ENCODE results near the gene ADGRB3.

Gene ADGRB3

GRCh38 chr6:69314531-69314930 lies 679.4 kb downstream of the ADGRB3 start:
- no peak for DNase-seq (ENCODE audit: low read depth, low spot score)

- DNase-seq (ENCODE audit: low read depth, low spot score): no peak
These were observed 696.8 kb downstream of the ADGRB3 start for GRCh38 chr6:69331886-69332285.

GRCh38 chr6:69337311-69337710 lies 702.2 kb downstream of the ADGRB3 start:
- no peak for DNase-seq (ENCODE audit: low read depth, low spot score)

- DNase-seq (ENCODE audit: low read depth, low spot score): no peak
These were observed 703.5 kb downstream of the ADGRB3 start for GRCh38 chr6:69338431-69339162.

GRCh38 chr6:69339163-69339550 lies 704.1 kb downstream of the ADGRB3 start:
- no peak for DNase-seq (ENCODE audit: low read depth, low spot score)

GRCh38 chr6:69340196-69340595 lies 705.1 kb downstream of the ADGRB3 start:
- no peak for DNase-seq (ENCODE audit: low read depth, low spot score)

- no peak for DNase-seq (ENCODE audit: low read depth, low spot score)
These were observed 708.8 kb downstream of the ADGRB3 start for GRCh38 chr6:69343851-69344250.

- no peak for DNase-seq (ENCODE audit: low read depth, low spot score)
These were observed 714.7 kb downstream of the ADGRB3 start for GRCh38 chr6:69349771-69350170.

GRCh38 chr6:69362209-69362608 lies 727.1 kb downstream of the ADGRB3 start:
- DNase-seq (ENCODE audit: low read depth, low spot score): no peak

- no peak for DNase-seq (ENCODE audit: low read depth, low spot score)
These were observed 731.7 kb downstream of the ADGRB3 start for GRCh38 chr6:69366831-69367230.

- no peak for DNase-seq (ENCODE audit: low read depth, low spot score)
These were observed 733.5 kb downstream of the ADGRB3 start for GRCh38 chr6:69368613-69369012.

- no peak for DNase-seq (ENCODE audit: low read depth, low spot score)
These were observed 735.7 kb downstream of the ADGRB3 start for GRCh38 chr6:69370763-69371162.

- no peak for DNase-seq (ENCODE audit: low read depth, low spot score)
These were observed 743.2 kb downstream of the ADGRB3 start for GRCh38 chr6:69378326-69378725.

GRCh38 chr6:69379518-69379917 lies 744.4 kb downstream of the ADGRB3 start:
- DNase-seq (ENCODE audit: low read depth, low spot score): no peak

GRCh38 chr6:69383627-69384026 lies 748.5 kb downstream of the ADGRB3 start:
- DNase-seq (ENCODE audit: low read depth, low spot score): no peak

- DNase-seq (ENCODE audit: low read depth, low spot score): no peak
These were observed 751.3 kb downstream of the ADGRB3 start for GRCh38 chr6:69386426-69386825.

GRCh38 chr6:69390125-69390524 lies 755.0 kb downstream of the ADGRB3 start:
- no peak for DNase-seq (ENCODE audit: low read depth, low spot score)

- no peak for DNase-seq (ENCODE audit: low read depth, low spot score)
These were observed 756.0 kb downstream of the ADGRB3 start for GRCh38 chr6:69391106-69391505.

GRCh38 chr6:69392745-69393144 lies 757.7 kb downstream of the ADGRB3 start:
- DNase-seq (ENCODE audit: low read depth, low spot score): no peak

- no peak for DNase-seq (ENCODE audit: low read depth, low spot score)
These were observed 763.2 kb downstream of the ADGRB3 start for GRCh38 chr6:69398311-69398710.

GRCh38 chr6:69398729-69399128 lies 763.6 kb downstream of the ADGRB3 start:
- no peak for DNase-seq (ENCODE audit: low read depth, low spot score)

- no peak for DNase-seq (ENCODE audit: low read depth, low spot score)
These were observed 773.8 kb downstream of the ADGRB3 start for GRCh38 chr6:69408886-69409285.

GRCh38 chr6:69416776-69417175 lies 781.7 kb downstream of the ADGRB3 start:
- DNase-seq (ENCODE audit: low read depth, low spot score): no peak

- DNase-seq (ENCODE audit: low read depth, low spot score): no peak
These were observed 786.2 kb downstream of the ADGRB3 start for GRCh38 chr6:69421269-69421668.

All from brain pericyte (primary cell).